NT2/D1 (cell line): Measurements from ENCODE around the gene KRT80.

Source experiments
- DNase-seq: peaks from one replicate; pipeline ENCODE4 v3.0.0-alpha.2; 2011; ENCODE audit warnings: low read depth, low spot score
- H3K27me3 ChIP-seq: 2 replicates; pipeline ENCODE4 v1.6.0; 2011; ENCODE audit warnings: mild to moderate bottlenecking; ENCODE audit not compliant: insufficient read length, insufficient read depth
- H3K36me3 ChIP-seq: 2 replicates; pipeline ENCODE4 v1.6.1; 2011; ENCODE audit warnings: mild to moderate bottlenecking, low read length, mixed read lengths; ENCODE audit not compliant: insufficient read depth, insufficient read length
- H3K4me1 ChIP-seq: 2 replicates; pipeline ENCODE4 v1.5.1; 2011; ENCODE audit not compliant: insufficient read depth, insufficient read length
- H3K4me3 ChIP-seq: 2 replicates; pipeline ENCODE4 v1.5.1; 2011; ENCODE audit warnings: low read depth; ENCODE audit not compliant: insufficient read length
- H3K9ac ChIP-seq: 2 replicates; pipeline ENCODE4 v1.6.0; 2011; ENCODE audit warnings: low read depth; ENCODE audit not compliant: insufficient read length
- H3K9me3 ChIP-seq: 2 replicates; pipeline ENCODE4 v1.5.1; 2011; ENCODE audit warnings: mild to moderate bottlenecking, low read length; ENCODE audit not compliant: insufficient read depth
- SUZ12 ChIP-seq: IDR thresholded peaks from 2 replicates; pipeline ENCODE4 v1.6.1; 2011; ENCODE audit not compliant: insufficient read length, insufficient read depth; ENCODE audit errors: extremely low read depth
- YY1 ChIP-seq: IDR thresholded peaks from 2 replicates; pipeline ENCODE4 v1.6.1; 2011; ENCODE audit not compliant: insufficient read length, insufficient read depth
- ZNF274 ChIP-seq: IDR thresholded peaks from 2 replicates; pipeline ENCODE4 v1.6.1; 2011; ENCODE audit warnings: mild to moderate bottlenecking, low read depth, low read length

The KRT80 gene

GRCh38 chr12:52183971-52184370, 7.8 kb downstream of the KRT80 start:
- H3K9ac ChIP-seq = peak overlapping the region; percentile 51
- H3K27me3 ChIP-seq = no peaks in the 10 kb centered on the region
- no peak for TF ChIP-seq SUZ12
- TF ChIP-seq ZNF274 = no peak
- TF ChIP-seq YY1 = no peak
- peaks cover 59% of the 10 kb centered on the region for H3K4me1 ChIP-seq
- H3K4me3 ChIP-seq = no peak overlapping the region
- DNase-seq = no peak
- H3K36me3 ChIP-seq = no peaks in the 10 kb centered on the region
- H3K9me3 ChIP-seq = no peaks in the 10 kb centered on the region

GRCh38 chr12:52183544-52183910, 8.3 kb downstream of the KRT80 start:
- H3K27me3 ChIP-seq = no peaks in the 10 kb centered on the region
- DNase-seq = no peak
- no peaks in the 10 kb centered on the region for H3K36me3 ChIP-seq
- no peaks in the 10 kb centered on the region for H3K9me3 ChIP-seq
- peak overlapping the region; percentile 12 for H3K9ac ChIP-seq
- H3K4me3 ChIP-seq = no peak overlapping the region
- TF ChIP-seq SUZ12 = no peak
- no peak for TF ChIP-seq YY1
- no peak for TF ChIP-seq ZNF274
- H3K4me1 ChIP-seq = peaks cover 57% of the 10 kb centered on the region

- TF ChIP-seq SUZ12 (no peak), YY1 (no peak), ZNF274 (no peak)
- Histone ChIP-seq H3K27me3 (no peaks in the 10 kb centered on the region), H3K4me1 (peaks cover 59% of the 10 kb centered on the region), H3K36me3 (no peaks in the 10 kb centered on the region), H3K4me3 (no peak overlapping the region), H3K9ac (peak overlapping the region; percentile 12), H3K9me3 (no peaks in the 10 kb centered on the region)
- DNase-seq = no peak
Observed at GRCh38 chr12:52182898-52183543, 8.8 kb downstream of the KRT80 start.

- Histone ChIP-seq H3K9me3 (no peaks in the 10 kb centered on the region), H3K9ac (peak overlapping the region; percentile 12), H3K27me3 (no peaks in the 10 kb centered on the region), H3K36me3 (no peaks in the 10 kb centered on the region), H3K4me1 (peaks cover 55% of the 10 kb centered on the region), H3K4me3 (no peak overlapping the region)
- TF ChIP-seq SUZ12 (no peak), ZNF274 (no peak), YY1 (no peak)
- DNase-seq = no peak
Observed at GRCh38 chr12:52182384-52182783, 9.4 kb downstream of the KRT80 start.

DNA sequence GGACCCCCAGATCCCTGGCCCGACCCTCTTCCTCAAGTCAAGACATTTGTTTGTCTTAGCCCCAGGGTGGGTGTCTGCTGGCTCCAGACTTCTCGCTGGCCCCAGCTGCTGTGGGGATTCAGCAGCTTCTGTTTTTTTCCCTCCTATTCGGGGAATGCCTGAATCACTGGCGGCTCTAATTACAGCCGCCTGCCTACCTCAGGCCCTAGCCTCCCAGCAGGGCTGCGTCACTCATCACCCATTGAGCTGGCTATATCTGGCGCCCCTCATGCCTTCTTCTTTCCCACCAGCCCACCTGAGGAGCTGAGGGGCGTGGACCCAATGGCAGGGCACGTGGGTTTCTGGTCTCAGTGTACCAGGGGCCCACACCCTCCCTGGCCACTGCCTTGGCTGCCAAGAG, 10.1 kb downstream of the KRT80 start:
- Histone ChIP-seq H3K4me1 (peaks cover 56% of the 10 kb centered on the region), H3K9me3 (no peaks in the 10 kb centered on the region), H3K36me3 (no peaks in the 10 kb centered on the region), H3K4me3 (no peak overlapping the region), H3K9ac (peak overlapping the region; percentile 39), H3K27me3 (no peaks in the 10 kb centered on the region)
- DNase-seq = peak; percentile 56
- TF ChIP-seq SUZ12 (no peak), YY1 (no peak), ZNF274 (no peak)

GRCh38 chr12:52180971-52181628, 10.7 kb downstream of the KRT80 start:
- H3K4me1 ChIP-seq = peaks cover 51% of the 10 kb centered on the region
- no peaks in the 10 kb centered on the region for H3K27me3 ChIP-seq

DNA sequence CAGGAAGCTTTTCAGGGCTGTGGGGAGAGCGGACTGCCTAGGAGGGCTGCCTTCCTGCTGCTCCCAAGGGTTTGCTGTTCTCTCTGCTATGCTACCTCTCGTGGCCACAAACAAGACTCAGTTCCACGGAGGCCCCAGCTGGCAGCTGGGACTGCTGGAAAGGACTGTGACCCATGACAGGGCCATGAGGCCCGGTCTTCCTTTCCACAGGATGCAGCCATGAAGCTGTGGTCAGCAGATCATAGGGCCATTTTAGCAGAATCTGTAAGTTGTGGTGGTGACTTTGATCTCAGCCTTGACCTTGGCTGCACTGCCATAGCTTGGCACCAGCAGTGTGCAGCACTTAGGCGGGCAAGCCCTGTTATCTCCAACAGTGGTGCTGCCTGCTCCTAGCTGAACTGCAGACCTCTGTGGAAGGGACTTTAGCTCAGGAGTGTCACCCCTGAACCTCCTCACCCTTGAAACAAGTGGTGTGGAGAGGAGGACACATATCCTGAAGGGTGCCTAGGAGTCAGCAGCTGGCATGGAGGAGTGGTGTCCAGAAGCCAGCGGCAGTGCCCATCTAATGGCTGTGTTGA, 12.3 kb downstream of the KRT80 start:
- no peaks in the 10 kb centered on the region for H3K9me3 ChIP-seq
- no peak overlapping the region for H3K9ac ChIP-seq
- H3K36me3 ChIP-seq = no peaks in the 10 kb centered on the region
- DNase-seq = no peak
- TF ChIP-seq YY1 (no peak), ZNF274 (no peak)
- no peaks in the 10 kb centered on the region for H3K27me3 ChIP-seq
- H3K4me3 ChIP-seq = no peak overlapping the region
- H3K4me1 ChIP-seq = peaks cover 49% of the 10 kb centered on the region

More at GRCh38 chr12:52180971-52181628, 10.7 kb downstream of the KRT80 start:
- no peak for DNase-seq
- no peaks in the 10 kb centered on the region for H3K36me3 ChIP-seq
- peak overlapping the region; percentile 39 for H3K9ac ChIP-seq
- H3K9me3 ChIP-seq = no peaks in the 10 kb centered on the region
- H3K4me3 ChIP-seq = no peak overlapping the region
- no peak for TF ChIP-seq ZNF274
- TF ChIP-seq YY1 = no peak
- no peak for TF ChIP-seq SUZ12
